SU-DHL-6 (cell line): ENCODE data around the gene DNAJC5G.

Experiments used
- EZH2phosphoT487 ChIP-seq: fragments of 200-600 bp; sonication (generic), shearing (Covaris generic); conservative IDR thresholded peaks from 2 replicates; pipeline ENCODE4 v1.6.1; 2018; ENCODE audit warnings: mild to moderate bottlenecking, antibody characterized with exemption, low read length, moderate library complexity, mixed read lengths
- TF ChIP-seq, protein P1 (sequence below): fragments of 200-600 bp; sonication (generic); IDR thresholded peaks from one replicate; pipeline ENCODE4 v1.5.1; 2017; ENCODE audit warnings: antibody characterized with exemption, mild to moderate bottlenecking, low read length, moderate library complexity; ENCODE audit not compliant: insufficient read depth, poor library complexity, severe bottlenecking

DNA sequence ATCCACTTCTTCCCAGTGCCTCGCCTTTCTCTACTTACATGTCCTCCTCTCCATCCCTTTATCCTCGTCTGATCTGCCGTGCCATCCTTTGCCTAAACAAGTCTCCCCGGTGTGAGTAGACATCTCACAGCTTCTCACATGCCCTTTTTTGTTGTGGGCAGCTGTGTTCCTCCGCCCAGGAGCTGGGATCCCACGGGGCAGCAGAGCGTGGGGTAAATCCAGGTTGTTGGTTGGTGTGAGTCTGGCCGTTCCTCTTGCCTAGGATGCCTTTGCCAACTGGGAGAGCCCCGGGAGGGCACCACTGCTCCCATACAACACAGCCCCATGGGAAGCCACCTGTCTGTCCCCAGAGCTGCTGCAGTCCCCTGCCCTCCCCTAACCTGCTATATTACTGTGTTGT lies 34.8 kb upstream of the DNAJC5G start:
- TF ChIP-seq, protein P1, sequence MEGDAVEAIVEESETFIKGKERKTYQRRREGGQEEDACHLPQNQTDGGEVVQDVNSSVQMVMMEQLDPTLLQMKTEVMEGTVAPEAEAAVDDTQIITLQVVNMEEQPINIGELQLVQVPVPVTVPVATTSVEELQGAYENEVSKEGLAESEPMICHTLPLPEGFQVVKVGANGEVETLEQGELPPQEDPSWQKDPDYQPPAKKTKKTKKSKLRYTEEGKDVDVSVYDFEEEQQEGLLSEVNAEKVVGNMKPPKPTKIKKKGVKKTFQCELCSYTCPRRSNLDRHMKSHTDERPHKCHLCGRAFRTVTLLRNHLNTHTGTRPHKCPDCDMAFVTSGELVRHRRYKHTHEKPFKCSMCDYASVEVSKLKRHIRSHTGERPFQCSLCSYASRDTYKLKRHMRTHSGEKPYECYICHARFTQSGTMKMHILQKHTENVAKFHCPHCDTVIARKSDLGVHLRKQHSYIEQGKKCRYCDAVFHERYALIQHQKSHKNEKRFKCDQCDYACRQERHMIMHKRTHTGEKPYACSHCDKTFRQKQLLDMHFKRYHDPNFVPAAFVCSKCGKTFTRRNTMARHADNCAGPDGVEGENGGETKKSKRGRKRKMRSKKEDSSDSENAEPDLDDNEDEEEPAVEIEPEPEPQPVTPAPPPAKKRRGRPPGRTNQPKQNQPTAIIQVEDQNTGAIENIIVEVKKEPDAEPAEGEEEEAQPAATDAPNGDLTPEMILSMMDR = no peak
- no peak for TF ChIP-seq EZH2phosphoT487
